ENCODE data around the gene EIF1. TPM values are rescaled to one million over a fixed set of nuclear protein-coding genes. Genes with fewer than 3 reads are reported as not detected.

The EIF1 gene
- total RNA-seq, 3 donors from 2014 or later = 217 to 850 (median 260) TPM

DNA sequence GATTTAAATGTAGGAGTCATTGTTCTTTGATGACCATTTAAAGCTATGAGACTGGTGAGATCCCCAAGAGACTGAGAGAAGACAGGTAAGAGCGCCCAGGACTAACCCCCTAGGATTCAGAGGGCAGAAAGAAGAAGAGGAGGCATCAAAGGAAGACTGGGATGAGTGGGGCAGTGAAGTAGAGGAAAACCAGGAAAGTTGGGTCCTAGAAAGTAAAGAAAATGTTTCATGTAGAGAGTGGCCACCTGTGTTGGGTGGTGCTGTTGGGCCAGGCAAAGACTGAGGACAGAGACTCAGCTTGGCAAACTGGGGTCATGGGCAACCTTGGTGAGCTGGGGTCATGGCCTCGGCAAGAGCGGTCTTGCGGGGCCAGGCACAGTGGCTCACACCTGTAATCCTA, 47.1 kb downstream of the EIF1 start:
- H3K36me3 ChIP-seq = no peaks in the 10 kb centered on the region
- intact Hi-C loops (cut with DNase I; ENCODE audit: low total_unique reads) = loop anchor here (5.0 kb wide), 1 partner anchor 67 kb away; no protein-coding TSS in a partner anchor
- H3K27me3 ChIP-seq = peaks cover 10 to 41% of the 10 kb centered on the region in 2 donors
- no peak for DNase-seq (ENCODE audit: low spot score in 2 of 2)
- TF ChIP-seq POLR2A (IDR thresholded peaks at IDR 0.05) (no peak), POLR2AphosphoS5 (IDR thresholded peaks at IDR 0.05) (no peak)
- TF ChIP-seq, protein P1, sequence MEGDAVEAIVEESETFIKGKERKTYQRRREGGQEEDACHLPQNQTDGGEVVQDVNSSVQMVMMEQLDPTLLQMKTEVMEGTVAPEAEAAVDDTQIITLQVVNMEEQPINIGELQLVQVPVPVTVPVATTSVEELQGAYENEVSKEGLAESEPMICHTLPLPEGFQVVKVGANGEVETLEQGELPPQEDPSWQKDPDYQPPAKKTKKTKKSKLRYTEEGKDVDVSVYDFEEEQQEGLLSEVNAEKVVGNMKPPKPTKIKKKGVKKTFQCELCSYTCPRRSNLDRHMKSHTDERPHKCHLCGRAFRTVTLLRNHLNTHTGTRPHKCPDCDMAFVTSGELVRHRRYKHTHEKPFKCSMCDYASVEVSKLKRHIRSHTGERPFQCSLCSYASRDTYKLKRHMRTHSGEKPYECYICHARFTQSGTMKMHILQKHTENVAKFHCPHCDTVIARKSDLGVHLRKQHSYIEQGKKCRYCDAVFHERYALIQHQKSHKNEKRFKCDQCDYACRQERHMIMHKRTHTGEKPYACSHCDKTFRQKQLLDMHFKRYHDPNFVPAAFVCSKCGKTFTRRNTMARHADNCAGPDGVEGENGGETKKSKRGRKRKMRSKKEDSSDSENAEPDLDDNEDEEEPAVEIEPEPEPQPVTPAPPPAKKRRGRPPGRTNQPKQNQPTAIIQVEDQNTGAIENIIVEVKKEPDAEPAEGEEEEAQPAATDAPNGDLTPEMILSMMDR (IDR thresholded peaks at IDR 0.05) = no peak
- peaks cover 10% of the 10 kb centered on the region in 2 donors for H3K4me1 ChIP-seq
- H3K9me3 ChIP-seq = no peaks in the 10 kb centered on the region
- no peak overlapping the region for H3K27ac ChIP-seq
- no peak overlapping the region for H3K4me3 ChIP-seq

DNA sequence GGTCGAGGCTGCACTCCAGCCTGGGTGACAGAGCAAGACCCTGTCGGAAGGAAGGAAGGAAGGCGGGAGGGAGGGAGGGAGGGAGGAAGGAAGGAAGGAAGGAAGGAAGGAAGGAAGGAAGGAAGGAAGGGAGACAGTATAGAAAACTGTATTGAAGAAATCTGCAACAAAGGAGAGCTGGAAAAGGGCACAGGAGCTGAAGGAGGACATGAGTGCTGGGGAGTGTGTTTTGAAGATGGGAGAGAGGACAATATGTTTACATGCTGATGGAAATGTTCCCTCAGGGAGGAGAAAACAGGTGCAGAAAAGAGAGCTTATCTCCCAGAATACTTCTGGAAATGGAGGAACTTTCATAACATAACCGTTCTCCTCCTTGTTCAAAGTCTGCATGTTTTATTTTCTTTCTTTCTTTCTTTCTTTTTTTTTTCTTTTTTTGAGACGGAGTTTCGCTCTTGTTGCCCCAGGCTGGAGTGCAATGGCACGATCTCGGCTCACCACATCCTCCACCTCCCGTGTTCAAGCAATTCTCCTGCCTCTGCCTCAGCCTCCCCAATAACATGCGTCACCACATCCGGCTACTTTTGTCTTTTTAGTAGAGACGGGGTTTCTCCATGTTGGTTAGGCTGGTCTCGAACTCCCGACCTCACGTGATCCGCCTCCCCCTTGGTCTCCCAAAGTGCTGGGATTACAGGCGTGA, 48.4 kb downstream of the EIF1 start:
- H3K9me3 ChIP-seq = no peaks in the 10 kb centered on the region
- H3K27ac ChIP-seq = no peak overlapping the region
- H3K4me3 ChIP-seq = no peak overlapping the region
- intact Hi-C loops (cut with DNase I; ENCODE audit: low total_unique reads) = loop anchor here (5.0 kb wide), 1 partner anchor 65 kb away; no protein-coding TSS in a partner anchor
- H3K27me3 ChIP-seq = peaks cover 10 to 41% of the 10 kb centered on the region in 2 donors
- TF ChIP-seq, protein P1 (IDR thresholded peaks at IDR 0.05) = no peak
- TF ChIP-seq POLR2A (IDR thresholded peaks at IDR 0.05) (no peak), POLR2AphosphoS5 (IDR thresholded peaks at IDR 0.05) (no peak)
- H3K4me1 ChIP-seq = peaks cover 10% of the 10 kb centered on the region in 2 donors
- H3K36me3 ChIP-seq = no peaks in the 10 kb centered on the region
- DNase-seq (ENCODE audit: low spot score in 2 of 2) = no peak

DNA sequence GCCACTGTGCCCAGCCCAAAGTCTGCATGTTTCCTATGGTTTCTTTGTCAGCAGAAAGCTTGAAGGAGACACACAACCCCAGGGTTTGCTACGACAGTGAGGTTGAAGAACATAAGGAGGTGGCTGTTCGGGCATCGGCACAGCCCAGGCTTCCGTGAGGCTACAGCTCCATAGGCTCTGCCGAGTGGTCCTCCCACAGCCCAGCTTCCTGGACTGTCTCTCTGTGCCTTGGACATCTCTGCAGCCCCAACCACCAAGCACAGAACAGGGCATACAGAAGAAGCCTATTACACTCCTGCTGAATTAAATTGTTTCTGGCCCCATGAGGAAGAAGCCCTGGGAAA, 49.0 kb downstream of the EIF1 start:
- TF ChIP-seq, protein P1 (IDR thresholded peaks at IDR 0.05) = no peak
- TF ChIP-seq POLR2A (IDR thresholded peaks at IDR 0.05) = no peak
- no peak for TF ChIP-seq POLR2AphosphoS5 (IDR thresholded peaks at IDR 0.05)
- Histone ChIP-seq H3K9me3 (no peaks in the 10 kb centered on the region), H3K27ac (no peak overlapping the region), H3K36me3 (no peaks in the 10 kb centered on the region), H3K27me3 (peaks cover 10 to 41% of the 10 kb centered on the region in 2 donors), H3K4me1 (peaks cover 10% of the 10 kb centered on the region in 2 donors), H3K4me3 (no peak overlapping the region)
- no peak for DNase-seq (ENCODE audit: low spot score in 2 of 2)
- intact Hi-C loops (cut with DNase I; ENCODE audit: low total_unique reads) = loop anchor here (5.0 kb wide), 1 partner anchor 65 kb away; no protein-coding TSS in a partner anchor

DNA sequence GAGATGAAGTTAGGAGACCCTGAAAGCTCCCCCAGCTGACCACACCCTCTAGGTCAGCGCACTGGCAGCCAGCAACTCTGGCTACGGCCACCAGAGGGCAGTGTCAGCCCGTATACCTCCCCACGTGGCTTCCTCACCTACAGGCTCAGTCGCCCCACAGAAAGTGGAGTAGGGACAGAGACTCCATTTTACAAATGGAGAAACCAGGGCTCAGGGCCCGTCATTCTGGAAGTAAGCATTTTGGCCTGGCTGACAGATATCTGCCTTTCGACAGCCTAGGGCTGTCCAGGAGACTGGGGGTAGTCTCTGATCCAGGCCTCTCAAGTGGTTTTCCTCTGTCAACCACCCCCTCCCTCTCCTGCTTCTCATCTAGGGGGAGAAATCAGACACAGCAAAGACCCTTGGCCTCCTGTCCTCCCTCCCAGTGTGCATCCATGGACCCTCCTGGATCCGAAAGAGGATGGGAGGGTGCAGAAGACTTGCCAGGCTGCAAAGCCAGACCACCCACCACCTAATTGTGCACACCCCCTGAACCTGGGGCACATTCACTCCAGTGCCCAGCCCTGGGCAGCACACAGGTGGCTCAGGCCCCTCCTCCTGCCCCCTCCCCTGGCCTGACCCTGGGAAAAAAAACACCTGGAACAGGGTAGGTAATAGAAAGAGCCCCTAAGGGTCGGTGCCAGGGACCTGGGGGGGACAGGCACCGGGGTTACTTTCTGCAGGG, 49.6 kb downstream of the EIF1 start:
- Histone ChIP-seq H3K9me3 (no peaks in the 10 kb centered on the region), H3K4me3 (no peak overlapping the region), H3K4me1 (peaks cover 10% of the 10 kb centered on the region in 2 donors), H3K36me3 (no peaks in the 10 kb centered on the region), H3K27ac (no peak overlapping the region), H3K27me3 (peaks cover 10 to 41% of the 10 kb centered on the region in 2 donors)
- no peak for TF ChIP-seq POLR2A (IDR thresholded peaks at IDR 0.05)
- peak in 2 of 3 donors; percentile 45 to 55 for TF ChIP-seq POLR2AphosphoS5 (IDR thresholded peaks at IDR 0.05)
- TF ChIP-seq, protein P1 (IDR thresholded peaks at IDR 0.05) = peak; percentile 95 to 99 (median 98)
- intact Hi-C loops (cut with DNase I; ENCODE audit: low total_unique reads) = loop anchor here (5.0 kb wide), 1 partner anchor 64 kb away; no protein-coding TSS in a partner anchor
- peak; percentile 76 to 83 for DNase-seq (ENCODE audit: low spot score in 2 of 2)

DNA sequence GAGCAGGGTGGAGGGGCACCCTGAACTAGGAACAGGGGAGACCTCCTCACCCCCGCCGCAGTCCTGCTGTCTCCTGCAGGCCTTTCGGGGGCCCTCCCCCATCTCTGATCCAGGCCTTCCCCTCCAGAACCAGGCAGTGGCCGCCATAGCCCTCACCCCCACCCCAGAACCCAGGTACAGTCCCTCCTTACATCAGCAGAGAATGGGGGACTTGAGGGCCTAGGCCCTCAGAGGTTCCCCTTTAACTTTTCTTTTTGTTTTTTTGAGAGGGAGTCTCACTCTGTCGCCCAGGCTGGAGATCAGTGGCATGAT, 50.1 kb downstream of the EIF1 start:
- Histone ChIP-seq H3K36me3 (no peaks in the 10 kb centered on the region), H3K27ac (no peak overlapping the region), H3K9me3 (no peaks in the 10 kb centered on the region), H3K27me3 (peaks cover 10 to 37% of the 10 kb centered on the region in 2 donors), H3K4me3 (no peak overlapping the region), H3K4me1 (peaks cover 10% of the 10 kb centered on the region in 2 donors)
- DNase-seq (ENCODE audit: low spot score in 2 of 2) = no peak
- intact Hi-C loops (cut with DNase I; ENCODE audit: low total_unique reads) = loop anchor here (5.0 kb wide), 1 partner anchor 64 kb away; no protein-coding TSS in a partner anchor
- TF ChIP-seq, protein P1 (IDR thresholded peaks at IDR 0.05) = no peak
- TF ChIP-seq POLR2AphosphoS5 (IDR thresholded peaks at IDR 0.05) = no peak
- TF ChIP-seq POLR2A (IDR thresholded peaks at IDR 0.05) = no peak
